ENCODE data around the gene PRDX2. TPM values are rescaled to one million over a fixed set of nuclear protein-coding genes. Genes with fewer than 3 reads are reported as not detected.
A peak's percentile ranks its signal among the peaks of the same experiment; 100 is the strongest.

Gene PRDX2
- total RNA-seq, 1 experiment from 2014 or later = 746 TPM

- Histone ChIP-seq H3K4me1 (ENCODE audit: insufficient read depth, low read length) (peaks cover 17% of the 10 kb centered on the region), H3K9me3 (ENCODE audit: low read length) (no peaks in the 10 kb centered on the region), H3K4me3 (ENCODE audit: low read length) (no peak overlapping the region), H2AFZ (ENCODE audit: low read length) (no peak overlapping the region), H3K9ac (ENCODE audit: low read length) (no peak overlapping the region), H4K20me1 (ENCODE audit: low read length) (0 out of 2 replicates have a peak, but pooled peaks cover 4% of the 10 kb centered on the region), H3F3A (ENCODE audit: low read length, unreplicated experiment) (peaks cover 9% of the 10 kb centered on the region), H3K36me3 (ENCODE audit: low read depth, low read length) (no peaks in the 10 kb centered on the region), H3K4me2 (ENCODE audit: low read length) (no peak overlapping the region), H3K9me2 (replicated peaks; ENCODE audit: low read length) (no peaks in the 10 kb centered on the region), H3K27ac (ENCODE audit: low read length) (no peak overlapping the region), H3K79me2 (ENCODE audit: low read length) (peaks cover 4% of the 10 kb centered on the region), H3K27me3 (ENCODE audit: low read length) (no peaks in the 10 kb centered on the region)
- DNase-seq = peak; percentile 39
- ATAC-seq = peak; percentile 44
- no TSS peak for BruUV-seq (replicated peaks)
- intact Hi-C loops (cut with micrococcal nuclease) = no loop called here
- CTCF ChIA-PET = no interaction called here
- no peak for TF ChIP-seq CTCF (conservative IDR thresholded peaks at IDR 0.05; ENCODE audit: low read depth, low read length)
- POLR2A ChIA-PET (ENCODE audit: unreplicated experiment) = interaction anchor here (1.1 kb wide), 1 partner anchor 51 kb away, joined by 5 read pairs; no protein-coding TSS in a partner anchor
Observed at GRCh38 chr19:12843999-12844732, 42.6 kb upstream of the PRDX2 start.

DNA sequence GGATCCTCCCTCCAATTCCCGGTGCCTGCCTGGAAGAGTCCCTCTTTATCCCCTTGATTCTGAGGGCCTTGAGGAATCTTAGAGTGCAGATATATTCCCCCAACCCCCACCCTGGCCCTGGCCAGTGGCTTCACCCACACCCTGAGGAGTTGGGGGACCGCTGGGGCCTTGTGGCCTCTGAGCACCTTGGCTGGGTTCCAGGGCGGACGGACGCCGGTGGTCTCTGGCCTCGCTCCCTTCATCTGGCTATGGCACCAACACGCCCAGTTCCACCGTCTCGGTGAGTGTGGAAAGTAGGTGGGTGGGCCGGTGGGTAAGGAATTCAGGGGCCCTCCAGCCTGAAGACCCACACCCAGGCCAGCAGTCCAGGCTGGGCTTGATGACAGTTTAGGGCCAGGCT lies 41.7 kb upstream of the PRDX2 start:
- Histone ChIP-seq H2AFZ (ENCODE audit: low read length) (no peak overlapping the region), H3F3A (ENCODE audit: low read length, unreplicated experiment) (peaks cover 9% of the 10 kb centered on the region), H3K9ac (ENCODE audit: low read length) (no peak overlapping the region), H3K36me3 (ENCODE audit: low read depth, low read length) (no peaks in the 10 kb centered on the region), H3K9me3 (ENCODE audit: low read length) (no peaks in the 10 kb centered on the region), H3K4me1 (ENCODE audit: insufficient read depth, low read length) (peaks cover 20% of the 10 kb centered on the region), H3K4me3 (ENCODE audit: low read length) (no peak overlapping the region), H3K79me2 (ENCODE audit: low read length) (peaks cover 4% of the 10 kb centered on the region), H3K9me2 (replicated peaks; ENCODE audit: low read length) (no peaks in the 10 kb centered on the region), H3K4me2 (ENCODE audit: low read length) (no peak overlapping the region), H3K27me3 (ENCODE audit: low read length) (no peaks in the 10 kb centered on the region), H4K20me1 (ENCODE audit: low read length) (0 out of 2 replicates have a peak, but pooled peaks cover 4% of the 10 kb centered on the region), H3K27ac (ENCODE audit: low read length) (no peak overlapping the region)
- no peak for ATAC-seq
- intact Hi-C loops (cut with micrococcal nuclease) = no loop called here
- no peak for DNase-seq
- TF ChIP-seq EZH2phosphoT487 (IDR thresholded peaks at IDR 0.05; ENCODE audit: borderline replicate concordance, low read length) = no peak
- TF ChIP-seq EZH2 (IDR thresholded peaks at IDR 0.05; ENCODE audit: low read length, unreplicated experiment) = no peak
- no peak for TF ChIP-seq CTCF (conservative IDR thresholded peaks at IDR 0.05; ENCODE audit: low read depth, low read length)
- ChIA-PET POLR2A (ENCODE audit: unreplicated experiment) (no interaction called here), CTCF (no interaction called here)
- BruUV-seq (replicated peaks) = no TSS peak

GRCh38 chr19:12842511-12842910 lies 40.9 kb upstream of the PRDX2 start:
- no peak for TF ChIP-seq EZH2 (IDR thresholded peaks at IDR 0.05; ENCODE audit: low read length, unreplicated experiment)
- no peak for TF ChIP-seq EZH2phosphoT487 (IDR thresholded peaks at IDR 0.05; ENCODE audit: borderline replicate concordance, low read length)
- no peak for TF ChIP-seq CTCF (conservative IDR thresholded peaks at IDR 0.05; ENCODE audit: low read depth, low read length)
- peaks cover 24% of the 10 kb centered on the region for H3K4me1 ChIP-seq (ENCODE audit: insufficient read depth, low read length)
- no peak overlapping the region for H3K4me2 ChIP-seq (ENCODE audit: low read length)
- H3F3A ChIP-seq (ENCODE audit: low read length, unreplicated experiment) = peaks cover 9% of the 10 kb centered on the region
- no peaks in the 10 kb centered on the region for H3K36me3 ChIP-seq (ENCODE audit: low read depth, low read length)
- H3K9me3 ChIP-seq (ENCODE audit: low read length) = no peaks in the 10 kb centered on the region
- 0 out of 2 replicates have a peak, but pooled peaks cover 4% of the 10 kb centered on the region for H4K20me1 ChIP-seq (ENCODE audit: low read length)
- H3K9ac ChIP-seq (ENCODE audit: low read length) = no peak overlapping the region
- intact Hi-C loops (cut with micrococcal nuclease) = no loop called here
- DNase-seq (no peak), ATAC-seq (no peak)
- H3K79me2 ChIP-seq (ENCODE audit: low read length) = peaks cover 4% of the 10 kb centered on the region
- BruUV-seq (replicated peaks) = no TSS peak
- ChIA-PET CTCF (no interaction called here), POLR2A (ENCODE audit: unreplicated experiment) (no interaction called here)
- no peaks in the 10 kb centered on the region for H3K27me3 ChIP-seq (ENCODE audit: low read length)
- H3K27ac ChIP-seq (ENCODE audit: low read length) = no peak overlapping the region
- no peak overlapping the region for H2AFZ ChIP-seq (ENCODE audit: low read length)
- H3K4me3 ChIP-seq (ENCODE audit: low read length) = no peak overlapping the region
- H3K9me2 ChIP-seq (replicated peaks; ENCODE audit: low read length) = no peaks in the 10 kb centered on the region

Data from PC-3 (cell line).